ENCODE measurements around the gene UQCC5. TPM values are rescaled to one million over a fixed set of nuclear protein-coding genes. Genes with fewer than 3 reads are reported as not detected.

Gene UQCC5
- total RNA-seq, 1 donor from 2014 or later: 13.6 TPM

DNA sequence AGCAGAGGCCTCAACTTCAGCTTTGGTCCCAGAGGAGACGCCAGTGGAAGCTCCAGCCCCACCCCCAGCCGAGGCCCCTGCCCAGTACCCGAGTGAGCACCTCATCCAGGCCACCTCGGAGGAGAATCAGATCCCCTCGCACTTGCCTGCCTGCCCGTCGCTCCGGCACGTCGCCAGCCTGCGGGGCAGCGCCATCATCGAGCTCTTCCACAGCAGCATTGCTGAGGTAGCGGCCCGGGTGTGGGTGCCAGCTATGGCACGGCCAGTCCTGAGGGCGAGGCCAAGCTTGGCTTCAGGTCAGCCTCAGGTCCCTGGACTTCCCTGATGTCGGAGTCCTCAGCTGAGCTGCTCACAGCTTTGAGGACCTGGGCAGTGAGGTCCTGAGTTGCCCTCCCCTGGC, 47.0 kb upstream of the UQCC5 start:
- intact Hi-C loops (cut with micrococcal nuclease): no loop called here
- DNase-seq (no peak), ATAC-seq (ENCODE audit: low read depth) (no peak)
- Mint-ChIP-seq H3K4me1 (no peaks in the 10 kb centered on the region), H3K27me3 (no peaks in the 10 kb centered on the region), H3K27ac (no peak overlapping the region), H3K4me3 (no peak overlapping the region), H3K9me3 (no peaks in the 10 kb centered on the region), H3K36me3 (ENCODE audit: low read depth) (peaks cover 73% of the 10 kb centered on the region)
- TF ChIP-seq, protein P1, sequence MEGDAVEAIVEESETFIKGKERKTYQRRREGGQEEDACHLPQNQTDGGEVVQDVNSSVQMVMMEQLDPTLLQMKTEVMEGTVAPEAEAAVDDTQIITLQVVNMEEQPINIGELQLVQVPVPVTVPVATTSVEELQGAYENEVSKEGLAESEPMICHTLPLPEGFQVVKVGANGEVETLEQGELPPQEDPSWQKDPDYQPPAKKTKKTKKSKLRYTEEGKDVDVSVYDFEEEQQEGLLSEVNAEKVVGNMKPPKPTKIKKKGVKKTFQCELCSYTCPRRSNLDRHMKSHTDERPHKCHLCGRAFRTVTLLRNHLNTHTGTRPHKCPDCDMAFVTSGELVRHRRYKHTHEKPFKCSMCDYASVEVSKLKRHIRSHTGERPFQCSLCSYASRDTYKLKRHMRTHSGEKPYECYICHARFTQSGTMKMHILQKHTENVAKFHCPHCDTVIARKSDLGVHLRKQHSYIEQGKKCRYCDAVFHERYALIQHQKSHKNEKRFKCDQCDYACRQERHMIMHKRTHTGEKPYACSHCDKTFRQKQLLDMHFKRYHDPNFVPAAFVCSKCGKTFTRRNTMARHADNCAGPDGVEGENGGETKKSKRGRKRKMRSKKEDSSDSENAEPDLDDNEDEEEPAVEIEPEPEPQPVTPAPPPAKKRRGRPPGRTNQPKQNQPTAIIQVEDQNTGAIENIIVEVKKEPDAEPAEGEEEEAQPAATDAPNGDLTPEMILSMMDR (IDR thresholded peaks at IDR 0.05): no peak
- POLR2A ChIA-PET: no interaction called here
- CTCF ChIA-PET: no interaction called here

- H3K9me3 Mint-ChIP-seq: no peaks in the 10 kb centered on the region
- POLR2A ChIA-PET: no interaction called here
- DNase-seq (no peak), ATAC-seq (ENCODE audit: low read depth) (no peak)
- no peak overlapping the region for H3K27ac Mint-ChIP-seq
- intact Hi-C loops (cut with micrococcal nuclease): no loop called here
- no peak overlapping the region for H3K4me3 Mint-ChIP-seq
- TF ChIP-seq, protein P1 (IDR thresholded peaks at IDR 0.05): no peak
- no peaks in the 10 kb centered on the region for H3K4me1 Mint-ChIP-seq
- CTCF ChIA-PET: no interaction called here
- H3K27me3 Mint-ChIP-seq: no peaks in the 10 kb centered on the region
- peaks cover 69% of the 10 kb centered on the region for H3K36me3 Mint-ChIP-seq (ENCODE audit: low read depth)
Measured at GRCh38 chr3:52490035-52490938, 46.1 kb upstream of the UQCC5 start.

- TF ChIP-seq, protein P1 (IDR thresholded peaks at IDR 0.05): no peak
- Mint-ChIP-seq H3K4me3 (no peak overlapping the region), H3K4me1 (no peaks in the 10 kb centered on the region), H3K27ac (no peak overlapping the region), H3K9me3 (no peaks in the 10 kb centered on the region), H3K27me3 (no peaks in the 10 kb centered on the region), H3K36me3 (ENCODE audit: low read depth) (peaks cover 62% of the 10 kb centered on the region)
- DNase-seq: no peak
- intact Hi-C loops (cut with micrococcal nuclease): no loop called here
- CTCF ChIA-PET: no interaction called here
- POLR2A ChIA-PET: no interaction called here
- no peak for ATAC-seq (ENCODE audit: low read depth)
Measured at GRCh38 chr3:52490939-52491526, 45.4 kb upstream of the UQCC5 start.

DNA sequence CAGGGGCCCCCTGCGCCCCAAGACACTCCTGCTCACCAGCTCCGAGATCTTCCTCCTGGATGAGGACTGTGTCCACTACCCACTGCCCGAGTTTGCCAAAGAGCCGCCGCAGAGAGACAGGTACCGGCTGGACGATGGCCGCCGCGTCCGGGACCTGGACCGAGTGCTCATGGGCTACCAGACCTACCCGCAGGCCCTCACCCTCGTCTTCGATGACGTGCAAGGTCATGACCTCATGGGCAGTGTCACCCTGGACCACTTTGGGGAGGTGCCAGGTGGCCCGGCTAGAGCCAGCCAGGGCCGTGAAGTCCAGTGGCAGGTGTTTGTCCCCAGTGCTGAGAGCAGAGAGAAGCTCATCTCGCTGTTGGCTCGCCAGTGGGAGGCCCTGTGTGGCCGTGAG, 44.3 kb upstream of the UQCC5 start:
- no peaks in the 10 kb centered on the region for H3K27me3 Mint-ChIP-seq
- H3K4me3 Mint-ChIP-seq: no peak overlapping the region
- no peaks in the 10 kb centered on the region for H3K9me3 Mint-ChIP-seq
- intact Hi-C loops (cut with micrococcal nuclease): no loop called here
- TF ChIP-seq, protein P1 (IDR thresholded peaks at IDR 0.05): no peak
- CTCF ChIA-PET: no interaction called here
- H3K4me1 Mint-ChIP-seq: no peaks in the 10 kb centered on the region
- no peak overlapping the region for H3K27ac Mint-ChIP-seq
- no peak for DNase-seq
- ATAC-seq (ENCODE audit: low read depth): no peak
- POLR2A ChIA-PET: no interaction called here
- H3K36me3 Mint-ChIP-seq (ENCODE audit: low read depth): peaks cover 54% of the 10 kb centered on the region

- Mint-ChIP-seq H3K9me3 (no peaks in the 10 kb centered on the region), H3K27me3 (no peaks in the 10 kb centered on the region), H3K27ac (no peak overlapping the region), H3K4me3 (no peak overlapping the region), H3K36me3 (ENCODE audit: low read depth) (peaks cover 41% of the 10 kb centered on the region), H3K4me1 (peaks cover 4% of the 10 kb centered on the region)
- intact Hi-C loops (cut with micrococcal nuclease): no loop called here
- TF ChIP-seq, protein P1 (IDR thresholded peaks at IDR 0.05): no peak
- POLR2A ChIA-PET: no interaction called here
- CTCF ChIA-PET: no interaction called here
- ATAC-seq (ENCODE audit: low read depth) (no peak), DNase-seq (no peak)
Measured at GRCh38 chr3:52493232-52494017, 43.0 kb upstream of the UQCC5 start.
